GM19099 (cell line): ENCODE measurements around the gene TMEM167B.

Source experiments
- POLR2A ChIP-seq: IDR thresholded peaks from 3 replicates; pipeline ENCODE4 v1.6.1; 2011; ENCODE audit warnings: low read depth; ENCODE audit not compliant: insufficient read length; ENCODE audit errors: extremely low read depth

TMEM167B gene

GRCh38 chr1:109095631-109096030, 5.1 kb downstream of the TMEM167B start:
- TF ChIP-seq POLR2A: no peak

- no peak for TF ChIP-seq POLR2A
Measured at GRCh38 chr1:109096120-109096519, 5.6 kb downstream of the TMEM167B start.

GRCh38 chr1:109099938-109100773, 9.6 kb downstream of the TMEM167B start:
- peak; percentile 100 for TF ChIP-seq POLR2A

- no peak for TF ChIP-seq POLR2A
Measured at GRCh38 chr1:109104364-109105151, 14.0 kb downstream of the TMEM167B start.

- peak; percentile 19 for TF ChIP-seq POLR2A
Measured at GRCh38 chr1:109105881-109106280, 15.3 kb downstream of the TMEM167B start.

- no peak for TF ChIP-seq POLR2A
Measured at GRCh38 chr1:109107785-109108184, 17.2 kb downstream of the TMEM167B start.

- no peak for TF ChIP-seq POLR2A
Measured at GRCh38 chr1:109109906-109110305, 19.3 kb downstream of the TMEM167B start.

- no peak for TF ChIP-seq POLR2A
Measured at GRCh38 chr1:109111386-109112055, 21.0 kb downstream of the TMEM167B start.

- TF ChIP-seq POLR2A: no peak
Measured at GRCh38 chr1:109112056-109112651, 21.6 kb downstream of the TMEM167B start.

GRCh38 chr1:109112652-109113285, 22.2 kb downstream of the TMEM167B start:
- no peak for TF ChIP-seq POLR2A

GRCh38 chr1:109113590-109114341, 23.2 kb downstream of the TMEM167B start, which contains the start of gene ELAPOR1:
TSS of gene ELAPOR1 (plus strand) at chr1:109114115. CDS start at chr1:109114184, 69 bp downstream.
- TF ChIP-seq POLR2A: no peak

- TF ChIP-seq POLR2A: no peak
Measured at GRCh38 chr1:109114342-109114674, 23.7 kb downstream of the TMEM167B start.

- TF ChIP-seq POLR2A: no peak
Measured at GRCh38 chr1:109115685-109116084, 25.1 kb downstream of the TMEM167B start.

- no peak for TF ChIP-seq POLR2A
Measured at GRCh38 chr1:109116286-109116685, 25.7 kb downstream of the TMEM167B start.
